ENCODE measurements around the gene GAA.
"Not testable (repeated sequence)": the region's sequence is repeated elsewhere in the genome, so short reads cannot be mapped to it uniquely, and the experiment has no call there.

Gene GAA

GRCh38 chr17:80083136-80083661 lies 18.2 kb upstream of the GAA start:
- no peak for DNase-seq (ENCODE audit: low read depth, low spot score)

- no peak for DNase-seq (ENCODE audit: low read depth, low spot score)
These were observed 16.6 kb upstream of the GAA start for GRCh38 chr17:80084773-80085172.

DNA sequence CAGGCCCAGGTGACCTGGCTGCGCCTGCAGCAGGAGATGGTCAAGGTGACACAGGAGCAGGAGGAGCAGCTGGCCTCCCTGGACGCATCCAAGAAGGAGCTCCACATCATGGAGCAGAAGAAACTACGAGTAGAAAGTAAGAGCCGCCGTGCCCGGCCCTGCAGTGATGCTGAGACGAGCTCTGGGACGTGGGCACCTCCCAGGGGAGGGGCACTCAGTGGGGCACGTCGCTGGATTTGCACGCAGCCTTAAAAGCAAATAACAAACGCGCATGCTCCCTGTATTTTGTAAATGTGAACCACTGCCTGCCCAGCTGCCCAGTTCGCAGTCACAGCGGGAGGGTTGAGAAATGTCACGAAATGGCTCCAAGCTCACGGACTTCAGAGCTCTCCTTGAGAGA lies 15.3 kb upstream of the GAA start:
- DNase-seq (ENCODE audit: low read depth, low spot score): no peak

- no peak for DNase-seq (ENCODE audit: low read depth, low spot score)
These were observed 14.8 kb upstream of the GAA start for GRCh38 chr17:80086616-80087015.

- no peak for DNase-seq (ENCODE audit: low read depth, low spot score)
These were observed 13.8 kb upstream of the GAA start for GRCh38 chr17:80087346-80088265.

DNA sequence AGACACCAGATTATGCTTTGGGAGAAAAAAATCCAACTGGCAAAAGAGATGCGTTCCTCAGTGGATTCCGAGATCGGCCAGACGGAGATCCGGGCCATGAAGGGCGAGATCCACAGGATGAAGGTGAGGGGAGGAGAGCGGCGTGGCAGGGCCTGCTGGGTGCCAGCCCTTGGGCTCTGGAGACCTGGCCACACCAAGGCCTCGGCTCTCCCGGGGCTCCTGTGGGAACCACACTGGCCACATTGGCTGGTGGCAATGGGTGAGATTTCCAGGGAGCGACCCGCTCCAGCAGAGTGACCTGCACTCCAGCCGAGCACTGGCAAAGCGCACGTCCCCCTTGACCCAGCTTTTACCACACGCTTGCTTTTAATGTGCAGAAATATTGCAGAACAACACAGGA lies 11.6 kb upstream of the GAA start:
- DNase-seq (ENCODE audit: low read depth, low spot score): no peak

DNA sequence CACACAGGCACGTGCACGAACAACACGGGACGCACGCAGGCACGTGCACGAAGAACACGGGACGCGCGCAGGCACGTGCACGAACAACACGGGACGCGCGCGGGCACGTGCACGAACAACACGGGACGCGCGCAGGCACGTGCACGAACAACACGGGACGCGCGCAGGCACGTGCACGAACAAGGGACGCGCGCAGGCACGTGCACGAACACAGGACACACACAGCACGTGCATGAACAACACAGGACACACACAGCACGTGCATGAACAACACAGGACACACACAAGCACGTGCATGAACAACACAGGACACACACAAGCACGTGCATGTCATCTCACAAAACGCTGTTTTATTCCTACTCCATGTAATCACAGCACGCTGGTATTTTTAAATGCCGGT lies 11.2 kb upstream of the GAA start:
- not testable (repeated sequence) for DNase-seq (ENCODE audit: low read depth, low spot score)

- DNase-seq (ENCODE audit: low read depth, low spot score): no peak
These were observed 10.0 kb upstream of the GAA start for GRCh38 chr17:80091376-80091775.

DNA sequence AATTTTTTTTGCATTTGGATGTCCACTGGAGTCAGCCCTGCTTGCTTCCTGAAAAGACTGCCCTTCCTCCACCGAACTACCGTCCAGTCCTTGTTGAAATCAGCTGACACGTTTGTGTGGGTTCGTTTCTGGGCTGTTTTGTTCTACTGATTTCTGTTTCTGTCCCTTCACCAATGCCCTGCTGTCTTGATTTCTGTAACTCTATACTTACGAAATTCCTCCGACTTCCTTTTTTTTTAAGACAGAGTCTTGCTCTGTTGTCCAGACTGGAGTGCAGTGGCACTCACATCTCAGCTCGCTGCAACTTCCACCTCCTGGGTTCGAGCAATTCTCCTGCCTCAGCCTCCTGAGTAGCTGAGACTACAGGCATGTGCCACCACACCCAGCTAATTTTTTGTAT lies 8.4 kb upstream of the GAA start:
- no peak for DNase-seq (ENCODE audit: low read depth, low spot score)

DNA sequence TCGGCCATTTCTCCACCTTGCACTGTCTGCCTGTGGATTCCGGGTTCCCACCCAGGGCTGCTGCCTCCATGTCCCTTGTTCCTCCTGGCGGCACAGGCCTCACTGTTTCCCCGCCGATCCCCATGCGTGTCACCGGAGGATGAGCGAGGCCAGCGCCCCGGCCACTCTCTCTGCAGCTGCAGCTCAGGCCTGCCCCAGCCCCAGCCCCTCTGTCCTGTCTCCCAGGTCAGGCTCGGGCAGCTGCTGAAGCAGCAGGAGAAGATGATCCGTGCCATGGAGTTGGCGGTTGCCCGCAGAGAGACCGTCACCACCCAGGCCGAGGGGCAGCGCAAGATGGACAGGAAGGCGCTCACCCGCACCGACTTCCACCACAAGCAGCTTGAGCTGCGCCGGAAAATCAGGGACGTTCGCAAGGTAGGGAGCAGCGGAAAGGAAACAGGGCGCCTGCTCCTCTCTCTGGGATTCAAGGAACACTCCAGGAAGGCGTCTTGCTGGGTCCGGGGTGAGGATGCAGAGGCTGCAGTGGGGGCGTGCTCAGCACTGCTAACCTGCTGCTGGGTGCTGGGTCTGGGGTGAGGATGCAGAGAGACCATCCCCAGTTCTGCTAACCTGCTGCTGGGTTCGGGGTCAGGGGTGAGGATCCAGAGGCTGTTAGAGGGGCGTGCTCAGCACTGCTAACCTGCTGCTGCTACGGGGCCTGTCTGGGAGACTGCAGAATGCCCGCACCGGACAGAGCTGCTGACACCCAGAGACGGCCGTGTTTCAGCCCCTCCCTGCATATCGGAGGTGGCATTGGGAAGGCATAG lies 6.1 kb upstream of the GAA start:
- no peak for DNase-seq (ENCODE audit: low read depth, low spot score)

GRCh38 chr17:80095844-80096475 lies 5.4 kb upstream of the GAA start:
- no peak for DNase-seq (ENCODE audit: low read depth, low spot score)

GRCh38 chr17:80096561-80097021 lies 4.8 kb upstream of the GAA start:
- DNase-seq (ENCODE audit: low read depth, low spot score): no peak

DNA sequence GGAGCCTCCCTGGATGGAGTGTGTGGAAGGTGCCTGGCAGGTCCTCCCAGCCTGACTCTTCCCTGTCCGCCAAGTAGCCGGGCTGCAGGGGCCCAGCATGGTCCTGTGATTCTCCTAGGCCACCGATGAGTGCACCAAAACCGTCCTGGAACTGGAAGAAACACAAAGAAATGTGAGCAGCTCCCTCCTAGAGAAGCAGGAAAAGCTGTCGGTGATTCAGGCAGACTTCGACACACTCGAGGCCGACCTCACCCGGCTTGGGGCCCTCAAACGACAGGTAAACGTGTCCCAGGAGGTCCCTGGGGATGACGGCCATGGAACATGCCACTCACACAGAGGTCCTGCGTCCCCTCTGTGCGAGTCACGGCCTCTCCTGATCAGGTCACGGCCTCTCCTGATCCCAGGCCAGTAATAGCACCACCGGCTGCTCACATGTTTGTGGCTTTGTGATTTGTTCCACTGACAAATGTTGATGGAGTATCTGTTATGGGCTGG lies 4.2 kb upstream of the GAA start:
- no peak for DNase-seq (ENCODE audit: low read depth, low spot score)

DNA sequence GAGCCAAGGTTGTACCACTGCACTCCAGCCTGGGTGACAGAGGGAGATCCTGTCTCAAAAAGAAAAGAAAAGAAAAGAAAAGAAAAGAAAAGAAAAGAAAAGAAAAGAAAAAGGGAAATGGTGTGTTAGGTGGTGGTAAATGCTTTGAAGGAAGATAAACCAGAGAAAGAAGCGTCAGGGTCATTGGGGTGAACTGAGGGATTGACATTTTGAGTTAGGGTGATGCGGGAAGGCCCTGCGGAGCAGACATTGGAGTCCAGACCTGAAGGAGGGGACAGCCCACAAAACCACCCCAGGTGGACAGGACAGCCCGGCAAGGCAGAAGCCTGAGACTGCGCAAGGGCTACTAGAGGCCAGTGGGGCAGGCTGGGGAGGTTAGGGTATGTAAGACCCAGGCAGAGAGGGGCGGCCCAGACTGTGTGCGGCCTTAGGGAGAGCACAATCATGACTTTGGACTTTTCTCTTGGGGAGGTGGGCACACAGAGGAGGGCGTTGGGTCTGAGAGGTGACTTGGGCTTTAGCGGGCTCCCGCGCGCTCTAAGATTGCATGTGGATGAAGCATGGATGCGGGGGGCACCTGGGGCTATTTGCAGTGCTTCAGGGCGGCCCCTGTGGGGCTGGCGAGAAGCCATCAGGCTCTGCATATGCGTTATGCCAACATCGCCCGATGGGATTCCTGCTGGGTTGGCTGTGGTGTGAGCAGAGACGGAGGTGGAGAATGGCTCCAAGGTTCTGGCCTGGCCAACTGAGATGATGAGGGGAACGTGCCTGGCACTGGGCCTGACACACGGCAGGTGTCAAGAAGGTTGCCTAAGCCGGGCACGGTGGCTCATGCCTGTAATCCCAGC lies 3.3 kb upstream of the GAA start:
- no peak for DNase-seq (ENCODE audit: low read depth, low spot score)

DNA sequence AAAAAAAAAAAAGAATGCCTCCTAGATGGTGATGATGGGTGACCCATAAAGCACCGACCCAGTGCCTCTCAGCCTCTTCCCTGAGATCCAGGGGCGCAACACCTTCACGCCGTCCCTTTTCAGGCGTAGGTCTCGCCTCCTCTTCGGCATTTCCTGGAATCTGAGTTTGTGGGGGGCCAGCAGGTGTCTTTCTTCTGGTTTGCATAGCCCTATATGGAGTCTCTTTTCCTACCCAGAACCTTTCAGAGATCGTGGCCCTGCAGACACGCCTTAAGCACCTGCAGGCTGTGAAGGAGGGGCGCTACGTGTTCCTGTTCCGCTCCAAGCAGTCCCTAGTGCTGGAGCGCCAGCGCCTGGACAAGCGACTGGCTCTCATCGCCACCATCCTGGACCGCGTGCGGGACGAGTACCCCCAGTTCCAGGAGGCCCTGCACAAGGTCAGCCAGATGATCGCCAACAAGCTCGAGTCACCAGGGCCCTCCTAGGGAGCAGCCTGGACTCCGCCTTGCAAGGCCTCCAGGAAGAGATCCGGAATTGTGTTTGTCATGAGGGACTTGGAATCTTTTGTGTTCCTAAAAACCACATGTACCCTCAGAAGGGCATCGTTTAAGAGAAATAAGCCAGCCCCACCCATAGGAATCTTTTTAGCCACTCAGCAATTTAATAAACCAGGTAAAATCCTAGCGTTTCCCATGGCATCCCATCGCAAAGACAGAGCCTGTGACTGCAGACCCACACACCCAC lies 1.9 kb upstream of the GAA start:
- no peak for DNase-seq (ENCODE audit: low read depth, low spot score)

- no peak for DNase-seq (ENCODE audit: low read depth, low spot score)
These were observed 1.4 kb upstream of the GAA start for GRCh38 chr17:80100035-80100323.

GRCh38 chr17:80101946-80102663 lies 724 bp downstream of the GAA start:
- DNase-seq (ENCODE audit: low read depth, low spot score): peak; percentile 58

DNA sequence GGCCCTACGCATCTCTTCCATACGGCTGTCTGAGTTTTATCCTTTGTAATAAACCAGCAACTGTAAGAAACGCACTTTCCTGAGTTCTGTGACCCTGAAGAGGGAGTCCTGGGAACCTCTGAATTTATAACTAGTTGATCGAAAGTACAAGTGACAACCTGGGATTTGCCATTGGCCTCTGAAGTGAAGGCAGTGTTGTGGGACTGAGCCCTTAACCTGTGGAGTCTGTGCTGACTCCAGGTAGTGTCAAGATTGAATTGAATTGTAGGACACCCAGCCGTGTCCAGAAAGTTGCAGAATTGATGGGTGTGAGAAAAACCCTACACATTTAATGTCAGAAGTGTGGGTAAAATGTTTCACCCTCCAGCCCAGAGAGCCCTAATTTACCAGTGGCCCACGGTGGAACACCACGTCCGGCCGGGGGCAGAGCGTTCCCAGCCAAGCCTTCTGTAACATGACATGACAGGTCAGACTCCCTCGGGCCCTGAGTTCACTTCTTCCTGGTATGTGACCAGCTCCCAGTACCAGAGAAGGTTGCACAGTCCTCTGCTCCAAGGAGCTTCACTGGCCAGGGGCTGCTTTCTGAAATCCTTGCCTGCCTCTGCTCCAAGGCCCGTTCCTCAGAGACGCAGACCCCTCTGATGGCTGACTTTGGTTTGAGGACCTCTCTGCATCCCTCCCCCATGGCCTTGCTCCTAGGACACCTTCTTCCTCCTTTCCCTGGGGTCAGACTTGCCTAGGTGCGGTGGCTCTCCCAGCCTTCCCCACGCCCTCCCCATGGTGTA lies 1.5 kb downstream of the GAA start:
- DNase-seq (ENCODE audit: low read depth, low spot score): no peak

All from ELF-1 (cell line).